Endothelial cell (in vitro differentiated cells): Measurements from ENCODE around the gene TEDC1. TPM values are rescaled to one million over a fixed set of nuclear protein-coding genes. Genes with fewer than 3 reads are reported as not detected.

Source experiments
- DNase-seq: peaks from one replicate; pipeline ENCODE4 v3.0.0; 2021; ENCODE audit warnings: low spot score
- H3K27ac Mint-ChIP-seq: one replicate; pipeline ENCODE4 v1.8.0; 2021; ENCODE audit warnings: mixed read lengths, inconsistent platforms; ENCODE audit not compliant: unreplicated experiment
- H3K27me3 Mint-ChIP-seq: one replicate; pipeline ENCODE4 v1.8.0; 2021; ENCODE audit warnings: mild to moderate bottlenecking, moderate library complexity, mixed read lengths, inconsistent platforms; ENCODE audit not compliant: unreplicated experiment
- H3K36me3 Mint-ChIP-seq: one replicate; pipeline ENCODE4 v1.8.0; 2021; ENCODE audit warnings: mild to moderate bottlenecking, low read depth, mixed read lengths, inconsistent platforms; ENCODE audit not compliant: unreplicated experiment
- H3K4me1 Mint-ChIP-seq: one replicate; pipeline ENCODE4 v1.8.0; 2021; ENCODE audit warnings: mild to moderate bottlenecking, mixed read lengths, inconsistent platforms; ENCODE audit not compliant: unreplicated experiment
- H3K4me3 Mint-ChIP-seq: one replicate; pipeline ENCODE4 v1.8.0; 2021; ENCODE audit warnings: mild to moderate bottlenecking, mixed read lengths, inconsistent platforms; ENCODE audit not compliant: unreplicated experiment
- H3K9me3 Mint-ChIP-seq: one replicate; pipeline ENCODE4 v1.8.0; 2021; ENCODE audit warnings: mixed read lengths, inconsistent platforms; ENCODE audit not compliant: unreplicated experiment
- CTCF ChIP-seq: fragments of 200-600 bp; sonication (generic); IDR thresholded peaks from one replicate; pipeline ENCODE4 v1.5.0; 2021; ENCODE audit warnings: antibody characterized with exemption; ENCODE audit not compliant: unreplicated experiment
- total RNA-seq: library from RNA; stranded (reverse); fragmentation: NEBNext Ultra II Directional; extraction: Animal tissue kit (Norgen Biotek cat#: 25700); gene quantifications from one replicate; pipeline ENCODE4 v1.2.1, GENCODE V29; 2021; ENCODE audit not compliant: unreplicated experiment

TEDC1 gene
- total RNA-seq, 1 donor from 2014 or later = 11.5 TPM

GRCh38 chr14:105487986-105488777 is 2.9 kb upstream of the TEDC1 start:
- Mint-ChIP-seq H3K36me3 (peaks cover 4% of the 10 kb centered on the region), H3K9me3 (no peaks in the 10 kb centered on the region), H3K4me3 (no peak overlapping the region), H3K4me1 (peaks cover 7% of the 10 kb centered on the region), H3K27ac (no peak overlapping the region), H3K27me3 (peaks cover 28% of the 10 kb centered on the region)
- no peak for DNase-seq
- TF ChIP-seq CTCF = no peak

GRCh38 chr14:105488781-105489541 is 2.1 kb upstream of the TEDC1 start:
- no peak for DNase-seq
- peaks cover 4% of the 10 kb centered on the region for H3K36me3 Mint-ChIP-seq
- H3K9me3 Mint-ChIP-seq = no peaks in the 10 kb centered on the region
- peaks cover 7% of the 10 kb centered on the region for H3K4me1 Mint-ChIP-seq
- no peak overlapping the region for H3K27ac Mint-ChIP-seq
- no peak overlapping the region for H3K4me3 Mint-ChIP-seq
- TF ChIP-seq CTCF = no peak
- peaks cover 30% of the 10 kb centered on the region for H3K27me3 Mint-ChIP-seq

GRCh38 chr14:105489542-105490266 is 1.3 kb upstream of the TEDC1 start:
- Mint-ChIP-seq H3K9me3 (no peaks in the 10 kb centered on the region), H3K4me1 (peaks cover 2% of the 10 kb centered on the region), H3K4me3 (peak overlapping the region; percentile 42), H3K27ac (no peak overlapping the region), H3K36me3 (no peaks in the 10 kb centered on the region), H3K27me3 (peaks cover 26% of the 10 kb centered on the region)
- no peak for TF ChIP-seq CTCF
- peak; percentile 80 for DNase-seq

- H3K4me3 Mint-ChIP-seq = no peak overlapping the region
- TF ChIP-seq CTCF = no peak
- no peak overlapping the region for H3K27ac Mint-ChIP-seq
- H3K36me3 Mint-ChIP-seq = no peaks in the 10 kb centered on the region
- peaks cover 2% of the 10 kb centered on the region for H3K4me1 Mint-ChIP-seq
- H3K27me3 Mint-ChIP-seq = peaks cover 26% of the 10 kb centered on the region
- no peaks in the 10 kb centered on the region for H3K9me3 Mint-ChIP-seq
- no peak for DNase-seq
Observed at GRCh38 chr14:105490267-105490571, 827 bp upstream of the TEDC1 start.
